Measurements from ENCODE around the gene SLC15A4. TPM values are rescaled to one million over a fixed set of nuclear protein-coding genes. Genes with fewer than 3 reads are reported as not detected.

Gene SLC15A4
- total and polyA plus RNA-seq, 2 donors (not counting 3 experiments of a cell fraction or from before 2014, with no cell fraction given), result 19.6 to 24.5 TPM

DNA sequence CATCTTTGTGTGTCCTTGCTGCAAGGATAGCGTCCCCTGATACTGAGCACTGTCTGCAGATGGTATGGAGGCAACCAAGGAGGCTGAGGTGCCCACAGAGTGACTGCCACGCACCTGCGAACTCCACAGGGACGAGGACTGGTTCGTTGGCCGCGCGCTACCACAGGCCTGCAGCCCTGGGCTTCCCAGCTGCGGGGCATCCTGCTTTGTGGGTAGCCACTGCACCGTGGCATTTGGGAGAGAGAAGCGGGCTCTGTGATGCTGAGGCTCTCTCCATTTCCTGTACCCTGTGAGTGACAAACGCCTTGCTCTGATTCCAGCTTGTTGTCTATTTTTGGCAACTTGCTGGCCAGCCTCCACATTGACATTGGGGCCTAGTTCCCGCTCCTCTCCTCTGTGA, 76.3 kb downstream of the SLC15A4 start:
- Histone ChIP-seq H3K36me3 (ENCODE audit: control insufficient read depth in 2 of 2, extremely low read depth in 1 of 2, insufficient read depth in 2 of 2, low read length in 2 of 2) (no peaks in the 10 kb centered on the region), H3K4me3 (replicated peaks in 1 of 3; ENCODE audit: insufficient read depth in 1 of 3, low read depth in 1 of 3, low read length in 3 of 3) (no peak overlapping the region), H3K4me2 (ENCODE audit: insufficient read depth, low read length) (no peak overlapping the region), H3K79me2 (ENCODE audit: control insufficient read depth, insufficient read depth, low read length) (no peaks in the 10 kb centered on the region), H3K4me1 (ENCODE audit: control insufficient read depth, extremely low read depth, insufficient read depth, low read length) (no peaks in the 10 kb centered on the region), H3K9me3 (replicated peaks; ENCODE audit: control insufficient read depth, insufficient read depth, low read length) (peaks cover 6% of the 10 kb centered on the region), H3K9me1 (replicated peaks; ENCODE audit: control insufficient read depth, extremely low read depth, insufficient read depth, low read length) (no peaks in the 10 kb centered on the region), H2AFZ (ENCODE audit: low read depth, low read length) (no peak overlapping the region), H3K27me3 (ENCODE audit: control insufficient read depth in 2 of 2, insufficient read depth in 2 of 2, low read length in 2 of 2) (no peaks in the 10 kb centered on the region), H3K27ac (ENCODE audit: insufficient read depth, low read depth, low read length) (no peak overlapping the region), H4K20me1 (replicated peaks; ENCODE audit: control insufficient read depth, extremely low read depth, insufficient read depth, low read length) (no peaks in the 10 kb centered on the region), H3K9ac (replicated peaks; ENCODE audit: extremely low read depth, insufficient read depth, low read length) (no peak overlapping the region)
- BruUV-seq (replicated peaks), result no TSS peak
- TF ChIP-seq, protein P1, sequence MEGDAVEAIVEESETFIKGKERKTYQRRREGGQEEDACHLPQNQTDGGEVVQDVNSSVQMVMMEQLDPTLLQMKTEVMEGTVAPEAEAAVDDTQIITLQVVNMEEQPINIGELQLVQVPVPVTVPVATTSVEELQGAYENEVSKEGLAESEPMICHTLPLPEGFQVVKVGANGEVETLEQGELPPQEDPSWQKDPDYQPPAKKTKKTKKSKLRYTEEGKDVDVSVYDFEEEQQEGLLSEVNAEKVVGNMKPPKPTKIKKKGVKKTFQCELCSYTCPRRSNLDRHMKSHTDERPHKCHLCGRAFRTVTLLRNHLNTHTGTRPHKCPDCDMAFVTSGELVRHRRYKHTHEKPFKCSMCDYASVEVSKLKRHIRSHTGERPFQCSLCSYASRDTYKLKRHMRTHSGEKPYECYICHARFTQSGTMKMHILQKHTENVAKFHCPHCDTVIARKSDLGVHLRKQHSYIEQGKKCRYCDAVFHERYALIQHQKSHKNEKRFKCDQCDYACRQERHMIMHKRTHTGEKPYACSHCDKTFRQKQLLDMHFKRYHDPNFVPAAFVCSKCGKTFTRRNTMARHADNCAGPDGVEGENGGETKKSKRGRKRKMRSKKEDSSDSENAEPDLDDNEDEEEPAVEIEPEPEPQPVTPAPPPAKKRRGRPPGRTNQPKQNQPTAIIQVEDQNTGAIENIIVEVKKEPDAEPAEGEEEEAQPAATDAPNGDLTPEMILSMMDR (IDR thresholded peaks at IDR 0.05; ENCODE audit: extremely low read depth in 1 of 2, insufficient read depth in 1 of 2, low read depth in 1 of 2, low read length in 2 of 2), result no peak
- TF ChIP-seq FOS (IDR thresholded peaks at IDR 0.05; ENCODE audit: borderline replicate concordance, insufficient read depth, low read length), result no peak
- TF ChIP-seq, protein P2, sequence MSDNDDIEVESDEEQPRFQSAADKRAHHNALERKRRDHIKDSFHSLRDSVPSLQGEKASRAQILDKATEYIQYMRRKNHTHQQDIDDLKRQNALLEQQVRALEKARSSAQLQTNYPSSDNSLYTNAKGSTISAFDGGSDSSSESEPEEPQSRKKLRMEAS (IDR thresholded peaks at IDR 0.05; ENCODE audit: insufficient read depth, insufficient read length), result no peak
- TF ChIP-seq POLR2A (IDR thresholded peaks at IDR 0.05; ENCODE audit: low read depth, low read length), result no peak
- no peak for TF ChIP-seq POLR2AphosphoS5 (IDR thresholded peaks at IDR 0.05; ENCODE audit: insufficient read depth, low read depth, low read length)
- no peak for TF ChIP-seq MYC (IDR thresholded peaks at IDR 0.05; ENCODE audit: low read depth, low read length)
- TF ChIP-seq EZH2 (IDR thresholded peaks at IDR 0.05; ENCODE audit: borderline replicate concordance, low read depth, low read length, severe bottlenecking), result no peak
- TF ChIP-seq GATA2 (IDR thresholded peaks at IDR 0.05; ENCODE audit: insufficient read depth, insufficient read length, low read depth, low read length), result no peak
- no peak for TF ChIP-seq JUN (IDR thresholded peaks at IDR 0.05; ENCODE audit: borderline replicate concordance, insufficient read depth, insufficient read length, low read depth)
- POLR2A ChIA-PET, result no interaction called here
- dilution Hi-C loops (cut with MboI; ENCODE audit: extremely low pct_ligation_motif_present, low sequenced_read_pairs) (no loop called here), intact Hi-C loops (cut with micrococcal nuclease) (no loop called here)
- DNase-seq (ENCODE audit: low read depth, low spot score), result no peak
- CTCF ChIA-PET, result no interaction called here
- FAIRE-seq, result no peak

All from endothelial cell of umbilical vein (primary cell).